ENCODE data around the gene CCSER1.

Gene CCSER1

GRCh38 chr4:90317785-90318184 lies 190.6 kb downstream of the CCSER1 start:
- no peak overlapping the region for H3K4me3 ChIP-seq (ENCODE audit: control insufficient read depth, low read depth, low read length)
- no peak for TF ChIP-seq CTCF (IDR thresholded peaks at IDR 0.05; ENCODE audit: control insufficient read depth, insufficient read depth, low read depth, low read length, missing control alignments)
- peak; percentile 53 for DNase-seq (ENCODE audit: low read depth)

GRCh38 chr4:90318193-90318592 lies 191.0 kb downstream of the CCSER1 start:
- no peak overlapping the region for H3K4me3 ChIP-seq (ENCODE audit: control insufficient read depth, low read depth, low read length)
- peak; percentile 29 for DNase-seq (ENCODE audit: low read depth)
- TF ChIP-seq CTCF (IDR thresholded peaks at IDR 0.05; ENCODE audit: control insufficient read depth, insufficient read depth, low read depth, low read length, missing control alignments), result no peak

- H3K4me3 ChIP-seq (ENCODE audit: control insufficient read depth, low read depth, low read length), result no peak overlapping the region
- no peak for DNase-seq (ENCODE audit: low read depth)
- TF ChIP-seq CTCF (IDR thresholded peaks at IDR 0.05; ENCODE audit: control insufficient read depth, insufficient read depth, low read depth, low read length, missing control alignments), result no peak
These were observed 201.4 kb downstream of the CCSER1 start for GRCh38 chr4:90328558-90328957.

- TF ChIP-seq CTCF (IDR thresholded peaks at IDR 0.05; ENCODE audit: control insufficient read depth, insufficient read depth, low read depth, low read length, missing control alignments), result no peak
- DNase-seq (ENCODE audit: low read depth), result no peak
- H3K4me3 ChIP-seq (ENCODE audit: control insufficient read depth, low read depth, low read length), result no peak overlapping the region
These were observed 203.4 kb downstream of the CCSER1 start for GRCh38 chr4:90330546-90330945.

- TF ChIP-seq CTCF (IDR thresholded peaks at IDR 0.05; ENCODE audit: control insufficient read depth, insufficient read depth, low read depth, low read length, missing control alignments), result no peak
- no peak for DNase-seq (ENCODE audit: low read depth)
- H3K4me3 ChIP-seq (ENCODE audit: control insufficient read depth, low read depth, low read length), result no peak overlapping the region
These were observed 218.5 kb downstream of the CCSER1 start for GRCh38 chr4:90345549-90346215.

- no peak overlapping the region for H3K4me3 ChIP-seq (ENCODE audit: control insufficient read depth, low read depth, low read length)
- TF ChIP-seq CTCF (IDR thresholded peaks at IDR 0.05; ENCODE audit: control insufficient read depth, insufficient read depth, low read depth, low read length, missing control alignments), result no peak
- no peak for DNase-seq (ENCODE audit: low read depth)
These were observed 222.4 kb downstream of the CCSER1 start for GRCh38 chr4:90349636-90350035.
